Retina (tissue), 1 donor: ENCODE data around the gene THAP12.
"Not testable (repeated sequence)": the region's sequence is repeated elsewhere in the genome, so short reads cannot be mapped to it uniquely, and the experiment has no call there.

Source experiments
- DNase-seq: peaks from one replicate; pipeline ENCODE4 v3.0.0-alpha.2; 2016

THAP12 gene

GRCh38 chr11:76323804-76324203 lies 57.1 kb downstream of the THAP12 start:
- no peak for DNase-seq

GRCh38 chr11:76323375-76323774 lies 57.6 kb downstream of the THAP12 start:
- not testable (repeated sequence) for DNase-seq

GRCh38 chr11:76322942-76323341 lies 58.0 kb downstream of the THAP12 start:
- no peak for DNase-seq

DNA sequence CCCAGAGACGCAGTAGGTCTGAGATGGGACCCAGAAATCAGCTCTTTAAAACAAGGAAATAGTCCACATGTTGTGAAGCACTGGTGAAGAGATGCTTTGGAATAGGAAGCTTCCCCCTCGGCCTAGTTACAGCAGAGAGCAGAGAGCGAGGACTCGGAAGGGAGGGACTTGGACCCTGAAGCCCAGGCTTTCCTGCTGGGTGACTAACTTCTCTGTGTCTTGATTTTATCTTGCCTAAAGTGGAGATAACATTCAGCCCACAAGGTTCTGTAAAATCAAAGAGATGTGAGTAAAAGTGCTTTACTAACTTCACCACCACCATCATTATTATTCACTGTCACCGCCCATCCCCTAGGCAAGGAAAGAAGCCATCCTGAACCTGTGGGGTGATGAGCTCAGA lies 58.4 kb downstream of the THAP12 start:
- no peak for DNase-seq

GRCh38 chr11:76321820-76322524 lies 59.0 kb downstream of the THAP12 start:
- no peak for DNase-seq

DNA sequence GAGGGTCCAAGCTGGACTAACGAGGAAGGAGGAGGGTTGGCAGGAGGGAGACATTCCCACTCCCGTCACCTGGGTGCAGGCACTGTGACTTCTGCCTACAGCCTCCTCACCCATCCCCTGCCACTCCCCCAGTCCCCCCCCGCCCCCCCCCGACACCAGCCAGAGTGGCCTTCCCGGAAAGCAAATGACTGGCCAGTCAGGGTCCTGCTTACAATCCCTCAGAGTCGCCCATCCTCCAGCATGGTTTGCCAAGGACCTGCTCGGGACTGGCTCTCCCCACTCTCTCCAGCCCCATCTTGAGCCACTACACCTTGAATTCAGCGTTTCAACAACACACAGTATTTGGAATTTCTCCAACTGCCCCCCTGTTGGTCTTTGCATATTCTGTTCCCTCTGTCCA lies 59.6 kb downstream of the THAP12 start:
- no peak for DNase-seq

DNA sequence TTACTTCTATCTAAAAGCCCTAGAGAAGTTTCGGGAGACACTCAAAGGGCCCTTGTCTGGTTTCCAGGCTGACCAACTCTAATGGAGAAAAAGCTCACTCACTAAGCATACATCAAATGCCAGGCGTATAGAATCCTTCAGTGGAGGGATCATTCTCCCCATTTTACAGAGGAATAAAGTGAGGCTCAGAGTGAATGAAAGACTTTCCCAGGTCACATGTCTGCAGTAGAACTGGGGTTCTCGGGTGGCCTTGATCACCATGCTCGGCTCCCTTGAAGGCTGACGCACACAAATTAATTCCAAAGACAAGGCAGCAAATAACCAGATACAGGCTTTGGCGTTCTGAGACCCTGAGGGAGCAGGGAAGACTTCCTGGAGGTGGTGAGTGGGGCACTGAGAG lies 60.0 kb downstream of the THAP12 start:
- DNase-seq, result no peak

- DNase-seq, result not testable (repeated sequence)
Observed at GRCh38 chr11:76319798-76320197, 61.1 kb downstream of the THAP12 start.

DNA sequence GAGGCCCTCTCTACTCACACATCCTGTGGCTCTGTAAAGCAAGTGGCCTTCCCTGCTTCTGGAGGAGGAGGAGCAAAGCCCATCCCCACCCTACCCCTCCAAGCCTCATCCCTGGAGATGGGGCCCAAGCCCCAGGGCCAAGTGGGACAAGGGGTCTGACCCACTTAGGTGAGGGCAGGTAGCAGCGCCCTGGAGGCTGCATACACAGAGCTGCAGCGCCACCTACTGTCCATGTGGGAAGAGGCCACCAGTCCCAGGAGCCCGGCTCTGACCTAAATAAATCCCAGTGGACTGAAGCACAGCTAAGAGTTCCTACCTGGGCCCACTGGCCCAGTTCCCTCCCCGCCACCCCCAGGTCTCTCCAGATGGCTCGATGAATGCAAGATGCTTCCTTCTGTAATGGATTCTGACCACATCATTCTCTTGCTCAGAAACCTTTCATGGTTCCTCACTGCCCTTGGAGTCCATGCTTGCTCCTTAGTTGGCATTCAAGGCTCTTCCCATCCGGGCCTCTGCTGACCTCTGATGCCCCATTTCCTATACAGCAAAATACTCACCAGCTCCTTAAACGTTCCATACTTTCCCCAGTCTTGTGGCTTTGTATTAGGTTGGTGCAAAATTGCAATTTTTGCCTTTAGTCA lies 62.1 kb downstream of the THAP12 start:
- DNase-seq, result peak; percentile 88

- DNase-seq, result no peak
Observed at GRCh38 chr11:76317296-76317695, 63.6 kb downstream of the THAP12 start.

- no peak for DNase-seq
Observed at GRCh38 chr11:76316726-76317125, 64.2 kb downstream of the THAP12 start.

GRCh38 chr11:76315182-76315853 lies 65.6 kb downstream of the THAP12 start:
- no peak for DNase-seq

GRCh38 chr11:76314741-76315090 lies 66.2 kb downstream of the THAP12 start:
- no peak for DNase-seq

DNA sequence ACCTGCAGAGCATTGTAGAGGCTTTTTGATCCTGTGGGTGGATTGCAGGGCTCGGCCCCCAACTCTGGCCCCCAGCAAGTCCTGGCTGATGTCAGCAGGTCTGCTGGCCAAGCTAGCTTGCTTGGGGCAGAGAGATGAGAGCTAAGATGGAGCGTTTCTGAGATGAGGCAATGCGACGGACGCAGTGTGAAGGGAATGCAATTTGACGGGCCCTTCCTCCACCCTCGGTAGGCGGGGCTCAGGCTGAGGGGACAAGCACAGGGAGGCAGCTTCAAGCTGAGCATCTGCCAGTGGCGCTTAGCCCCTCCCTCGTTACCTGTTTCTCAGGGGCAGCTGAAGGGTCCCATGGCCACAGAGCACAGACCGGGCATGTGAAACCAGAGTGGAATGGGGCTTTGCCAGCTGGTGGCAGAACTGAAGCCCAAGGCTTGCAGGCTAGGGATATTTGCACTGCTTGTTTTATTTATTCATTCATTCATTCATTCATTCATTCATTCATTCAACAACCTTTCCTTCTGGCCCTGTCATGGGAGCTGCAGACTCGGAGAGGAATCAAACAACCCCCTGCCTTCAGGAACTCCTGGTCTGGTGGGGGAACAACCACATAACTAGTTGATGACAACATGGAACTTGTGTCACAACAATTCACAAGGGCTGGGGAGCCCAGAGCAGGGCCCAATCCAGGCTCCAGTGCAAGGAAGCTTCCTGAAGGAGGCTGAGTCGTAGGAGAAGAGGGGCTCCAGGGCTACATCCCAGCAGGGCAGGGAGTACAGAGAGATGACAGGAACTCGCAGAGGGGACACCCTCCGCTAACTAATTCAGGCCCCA lies 66.8 kb downstream of the THAP12 start:
- peak; percentile 57 for DNase-seq

DNA sequence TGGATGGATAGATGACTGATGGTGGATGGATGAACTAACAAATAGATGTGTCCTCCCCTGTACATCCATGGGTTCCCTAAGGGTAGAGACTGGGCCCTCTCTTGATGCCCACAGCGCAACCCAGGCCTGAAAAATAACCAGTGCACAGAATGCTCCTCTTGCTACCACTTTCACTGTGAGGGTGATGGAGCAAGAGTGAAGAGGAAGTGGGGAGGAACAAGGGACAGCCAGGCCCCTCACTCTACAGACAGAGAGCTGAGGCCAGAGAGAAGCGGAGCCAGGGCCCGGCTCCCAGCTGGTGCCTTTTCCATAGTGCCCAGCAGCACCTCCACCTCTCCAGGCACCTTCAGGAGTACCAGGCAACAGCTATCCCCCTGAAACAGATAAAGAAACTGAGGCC lies 67.7 kb downstream of the THAP12 start:
- DNase-seq, result no peak

GRCh38 chr11:76310832-76311595 lies 69.9 kb downstream of the THAP12 start:
- no peak for DNase-seq

DNA sequence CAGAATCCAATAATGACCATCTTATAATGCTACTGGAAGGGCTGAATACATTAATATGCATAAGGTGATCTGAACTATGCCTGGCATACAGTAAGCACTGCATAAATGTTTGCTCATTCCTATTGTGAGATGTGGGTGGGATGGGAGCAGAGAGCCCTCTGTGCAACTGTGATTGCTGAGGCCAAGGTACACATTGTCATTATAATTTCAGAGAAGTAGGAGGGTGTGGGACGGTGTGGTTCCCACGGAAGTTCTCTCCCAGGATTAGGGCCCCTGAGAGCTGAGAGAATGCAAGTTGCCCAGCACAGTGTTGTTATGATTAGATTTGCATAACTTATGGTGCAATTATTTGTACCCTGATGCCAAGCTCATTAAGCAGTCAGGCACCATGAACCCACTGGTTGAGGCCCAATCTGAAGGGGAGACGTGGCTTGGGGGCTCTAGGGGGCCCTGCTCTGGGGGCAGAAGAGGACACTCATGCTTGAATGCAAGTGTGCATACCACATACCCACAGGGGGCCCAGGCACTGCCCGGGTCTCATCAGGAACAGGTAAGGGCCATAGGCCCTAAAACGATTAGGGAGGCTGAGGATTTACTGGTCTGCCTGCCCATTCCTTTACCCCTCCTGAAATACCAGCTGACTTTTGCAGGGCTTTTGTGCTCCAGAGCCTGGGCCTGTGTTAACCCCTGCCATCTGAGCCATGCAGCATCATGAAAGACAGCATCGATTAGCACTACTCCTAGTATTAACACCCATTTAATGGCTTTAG lies 72.8 kb downstream of the THAP12 start:
- DNase-seq, result no peak

GRCh38 chr11:76307396-76307795 lies 73.5 kb downstream of the THAP12 start:
- no peak for DNase-seq

GRCh38 chr11:76303399-76303798 lies 77.5 kb downstream of the THAP12 start:
- DNase-seq, result no peak

GRCh38 chr11:76302996-76303395 lies 77.9 kb downstream of the THAP12 start:
- no peak for DNase-seq
